ENCODE results near the gene PDE2A. TPM values are rescaled to one million over a fixed set of nuclear protein-coding genes. Genes with fewer than 3 reads are reported as not detected.

The PDE2A gene
- total and polyA plus RNA-seq, 2 donors (not counting 1 experiment from before 2014, with no cell fraction given), result 0.88 to 2.9 TPM

- no peak overlapping the region for H2AFZ ChIP-seq (ENCODE audit: insufficient read depth, low read depth, low read length, poor library complexity, severe bottlenecking)
- no peaks in the 10 kb centered on the region for H3K79me2 ChIP-seq (ENCODE audit: control insufficient read depth, insufficient read depth, low read length)
- Mint-ChIP-seq H3K4me3 (no peak overlapping the region), H3K4me1 (peaks cover 2% of the 10 kb centered on the region), H3K9me3 (ENCODE audit: insufficient read depth) (no peaks in the 10 kb centered on the region), H3K27ac (no peak overlapping the region), H3K27me3 (peaks cover 10% of the 10 kb centered on the region)
- WGBS (ENCODE audit: insufficient coverage), result 89% methylated on average over 3 of the region's 4 CpGs
- H3K9ac ChIP-seq (ENCODE audit: low read length), result no peak overlapping the region
- intact Hi-C loops (cut with micrococcal nuclease), result no loop called here
- no peaks in the 10 kb centered on the region for H3K9me3 ChIP-seq (ENCODE audit: control extremely low read depth in 1 of 3, control insufficient read depth in 2 of 3, insufficient read depth in 1 of 3, low read length in 2 of 3)
- H3K4me2 ChIP-seq (replicated peaks; ENCODE audit: low read depth, low read length, poor library complexity, severe bottlenecking), result no peak overlapping the region
- H3K36me3 ChIP-seq (replicated peaks in 1 of 2; ENCODE audit: control extremely low read depth in 1 of 2, control insufficient read depth in 1 of 2, extremely low read depth in 1 of 2, insufficient read depth in 2 of 2, low read length in 1 of 2), result no peaks in the 10 kb centered on the region
- peaks cover 0 to 9% (median 1%) of the 10 kb centered on the region in 4 experiments for H3K27me3 ChIP-seq (replicated peaks in 1 of 4; ENCODE audit: control extremely low read depth in 1 of 4, control insufficient read depth in 3 of 4, insufficient read depth in 4 of 4, low read length in 3 of 4)
- H3K27ac ChIP-seq (ENCODE audit: low read length in 2 of 2), result no peak overlapping the region
- ChIA-PET CTCF (interaction anchor here (0.6 to 1.6 kb wide), 2 partner anchors 61 to 139 kb away, joined by 4 read pairs; no protein-coding TSS in a partner anchor), POLR2A (no interaction called here)
- H3K4me3 ChIP-seq (ENCODE audit: control extremely low read depth in 1 of 5, extremely low read depth in 1 of 5, insufficient read depth in 1 of 5, low read depth in 2 of 5, low read length in 4 of 5), result no peak overlapping the region
- no peak for TF ChIP-seq CTCF (IDR thresholded peaks at IDR 0.05)
- no peak for TF ChIP-seq EZH2 (IDR thresholded peaks at IDR 0.05; ENCODE audit: borderline replicate concordance, insufficient read depth, low read depth, low read length, poor library complexity, severe bottlenecking)
- H4K20me1 ChIP-seq (ENCODE audit: control insufficient read depth, insufficient read depth, low read length, poor library complexity, severe bottlenecking), result no peaks in the 10 kb centered on the region
- peaks cover 4% of the 10 kb centered on the region in 2 donors for H3K4me1 ChIP-seq (ENCODE audit: control insufficient read depth in 2 of 2, insufficient read depth in 2 of 2, low read length in 2 of 2)
- ATAC-seq (ENCODE audit: low read depth), result no peak
- DNase-seq, result no peak
Measured at GRCh38 chr11:72647882-72648281, 26.3 kb downstream of the PDE2A start.

GRCh38 chr11:72646472-72646871 lies 27.8 kb downstream of the PDE2A start:
- Histone ChIP-seq H4K20me1 (ENCODE audit: control insufficient read depth, insufficient read depth, low read length, poor library complexity, severe bottlenecking) (no peaks in the 10 kb centered on the region), H3K36me3 (replicated peaks in 1 of 2; ENCODE audit: control extremely low read depth in 1 of 2, control insufficient read depth in 1 of 2, extremely low read depth in 1 of 2, insufficient read depth in 2 of 2, low read length in 1 of 2) (no peaks in the 10 kb centered on the region), H3K27ac (ENCODE audit: low read length in 2 of 2) (no peak overlapping the region), H3K9ac (ENCODE audit: low read length) (no peak overlapping the region), H3K4me1 (ENCODE audit: control insufficient read depth in 2 of 2, insufficient read depth in 2 of 2, low read length in 2 of 2) (peaks cover 10 to 16% of the 10 kb centered on the region in 2 donors), H3K79me2 (ENCODE audit: control insufficient read depth, insufficient read depth, low read length) (no peaks in the 10 kb centered on the region), H2AFZ (ENCODE audit: insufficient read depth, low read depth, low read length, poor library complexity, severe bottlenecking) (no peak overlapping the region), H3K4me3 (ENCODE audit: control extremely low read depth in 1 of 5, extremely low read depth in 1 of 5, insufficient read depth in 1 of 5, low read depth in 2 of 5, low read length in 4 of 5) (no peak overlapping the region), H3K9me3 (ENCODE audit: control extremely low read depth in 1 of 3, control insufficient read depth in 2 of 3, insufficient read depth in 1 of 3, low read length in 2 of 3) (no peaks in the 10 kb centered on the region), H3K4me2 (replicated peaks; ENCODE audit: low read depth, low read length, poor library complexity, severe bottlenecking) (no peak overlapping the region), H3K27me3 (replicated peaks in 1 of 4; ENCODE audit: control extremely low read depth in 1 of 4, control insufficient read depth in 3 of 4, insufficient read depth in 4 of 4, low read length in 3 of 4) (peaks cover 0 to 21% (median 10%) of the 10 kb centered on the region in 4 experiments)
- POLR2A ChIA-PET, result no interaction called here
- Mint-ChIP-seq H3K4me1 (peaks cover 4% of the 10 kb centered on the region), H3K27me3 (peaks cover 8% of the 10 kb centered on the region), H3K4me3 (no peak overlapping the region), H3K27ac (no peak overlapping the region), H3K9me3 (ENCODE audit: insufficient read depth) (no peaks in the 10 kb centered on the region)
- intact Hi-C loops (cut with micrococcal nuclease), result no loop called here
- ATAC-seq (ENCODE audit: low read depth) (no peak), DNase-seq (no peak)
- CTCF ChIA-PET, result interaction anchor here (9.6 kb wide), 1 partner anchor 59 kb away, joined by 152 read pairs; no protein-coding TSS in a partner anchor
- TF ChIP-seq EZH2 (IDR thresholded peaks at IDR 0.05; ENCODE audit: borderline replicate concordance, insufficient read depth, low read depth, low read length, poor library complexity, severe bottlenecking) (no peak), CTCF (IDR thresholded peaks at IDR 0.05) (no peak)
- WGBS (ENCODE audit: insufficient coverage), result 80% methylated on average over 2 of the region's 2 CpGs

Measured in B cell (primary cell).